HEK293 (cell line): ENCODE data around the gene ZNF483.

Source experiments
- AEBP2 ChIP-seq: fragments of 450-650 bp; formaldehyde crosslinking; IDR thresholded peaks from 2 replicates; pipeline ENCODE4 v1.5.1; 2016; ENCODE audit warnings: missing biosample characterization, missing genetic modification characterization, borderline replicate concordance
- EGR2 ChIP-seq: fragments of 450-650 bp; formaldehyde crosslinking; IDR thresholded peaks from 2 replicates; pipeline ENCODE4 v1.5.1; 2016; ENCODE audit warnings: low read depth, missing biosample characterization, missing genetic modification characterization
- GLIS2 ChIP-seq: fragments of 450-650 bp; formaldehyde crosslinking; IDR thresholded peaks from 2 replicates; pipeline ENCODE4 v1.5.1; 2016; ENCODE audit warnings: missing biosample characterization, missing genetic modification characterization
- KLF10 ChIP-seq: fragments of 450-650 bp; IDR thresholded peaks from 2 replicates; pipeline ENCODE4 v1.5.1; 2018; ENCODE audit warnings: missing biosample characterization, mild to moderate bottlenecking, missing genetic modification characterization
- KLF9 ChIP-seq: fragments of 450-650 bp; formaldehyde crosslinking; IDR thresholded peaks from 2 replicates; pipeline ENCODE4 v1.5.1; 2016; ENCODE audit warnings: missing biosample characterization, missing genetic modification characterization, low read depth
- OSR2 ChIP-seq: fragments of 450-650 bp; formaldehyde crosslinking; IDR thresholded peaks from 2 replicates; pipeline ENCODE4 v1.5.1; 2016; ENCODE audit warnings: missing biosample characterization, missing genetic modification characterization
- REPIN1 ChIP-seq: fragments of 450-650 bp; formaldehyde crosslinking; IDR thresholded peaks from 2 replicates; pipeline ENCODE4 v1.5.1; 2017; ENCODE audit warnings: missing biosample characterization, missing genetic modification characterization, low read depth
- ZBTB10 ChIP-seq: fragments of 450-650 bp; formaldehyde crosslinking; IDR thresholded peaks from 2 replicates; pipeline ENCODE4 v1.5.1; 2016; ENCODE audit warnings: missing biosample characterization, missing genetic modification characterization
- ZBTB11 ChIP-seq: fragments of 450-650 bp; formaldehyde crosslinking; conservative IDR thresholded peaks from 2 replicates; pipeline ENCODE4 v1.5.1; 2016; ENCODE audit warnings: low read depth, missing biosample characterization, missing genetic modification characterization
- ZBTB8A ChIP-seq: fragments of 450-650 bp; formaldehyde crosslinking; IDR thresholded peaks from 2 replicates; pipeline ENCODE4 v1.5.1; 2016; ENCODE audit warnings: missing biosample characterization, missing genetic modification characterization
- ZEB2 ChIP-seq: fragments of 450-650 bp; formaldehyde crosslinking; IDR thresholded peaks from 2 replicates; pipeline ENCODE4 v1.5.1; 2016; ENCODE audit warnings: missing biosample characterization, missing genetic modification characterization
- ZNF132 ChIP-seq: fragments of 450-650 bp; formaldehyde crosslinking; IDR thresholded peaks from 2 replicates; pipeline ENCODE4 v1.5.1; 2017; ENCODE audit warnings: missing biosample characterization, missing genetic modification characterization, borderline replicate concordance
- ZNF133 ChIP-seq: fragments of 450-650 bp; formaldehyde crosslinking; IDR thresholded peaks from 2 replicates; pipeline ENCODE4 v1.5.1; 2016; ENCODE audit warnings: missing biosample characterization, missing genetic modification characterization
- ZNF169 ChIP-seq: fragments of 450-650 bp; formaldehyde crosslinking; IDR thresholded peaks from 2 replicates; pipeline ENCODE4 v1.5.1; 2016; ENCODE audit warnings: missing biosample characterization, missing genetic modification characterization
- ZNF2 ChIP-seq: fragments of 450-650 bp; formaldehyde crosslinking; IDR thresholded peaks from 2 replicates; pipeline ENCODE4 v1.5.1; 2016; ENCODE audit warnings: missing biosample characterization, missing genetic modification characterization
- ZNF341 ChIP-seq: fragments of 450-650 bp; formaldehyde crosslinking; IDR thresholded peaks from 2 replicates; pipeline ENCODE4; 2016; ENCODE audit warnings: low read depth, missing biosample characterization, missing genetic modification characterization
- ZNF391 ChIP-seq: fragments of 450-650 bp; formaldehyde crosslinking; IDR thresholded peaks from 2 replicates; pipeline ENCODE4 v1.5.1; 2016; ENCODE audit warnings: low read depth, missing biosample characterization, missing genetic modification characterization, borderline replicate concordance
- ZNF394 ChIP-seq: fragments of 450-650 bp; formaldehyde crosslinking; IDR thresholded peaks from 2 replicates; pipeline ENCODE4 v1.5.1; 2016; ENCODE audit warnings: missing biosample characterization, missing genetic modification characterization, mild to moderate bottlenecking, moderate library complexity, borderline replicate concordance
- ZNF423 ChIP-seq: fragments of 450-650 bp; formaldehyde crosslinking; IDR thresholded peaks from 2 replicates; pipeline ENCODE4 v1.5.1; 2016; ENCODE audit warnings: missing biosample characterization, missing genetic modification characterization
- ZNF549 ChIP-seq: fragments of 450-650 bp; IDR thresholded peaks from 2 replicates; pipeline ENCODE4 v1.5.1; 2018; ENCODE audit warnings: missing biosample characterization, missing genetic modification characterization, mild to moderate bottlenecking, inconsistent platforms, moderate library complexity
- ZNF561 ChIP-seq: fragments of 450-650 bp; IDR thresholded peaks from 2 replicates; pipeline ENCODE4 v1.5.1; 2018; ENCODE audit warnings: missing biosample characterization, missing genetic modification characterization, borderline replicate concordance
- ZNF600 ChIP-seq: fragments of 450-650 bp; formaldehyde crosslinking; IDR thresholded peaks from 2 replicates; pipeline ENCODE4 v1.5.1; 2016; ENCODE audit warnings: missing biosample characterization, missing genetic modification characterization
- ZNF639 ChIP-seq: fragments of 450-650 bp; formaldehyde crosslinking; IDR thresholded peaks from 2 replicates; pipeline ENCODE4 v1.5.1; 2016; ENCODE audit warnings: missing biosample characterization, missing genetic modification characterization
- ZNF660 ChIP-seq: fragments of 450-650 bp; IDR thresholded peaks from 2 replicates; pipeline ENCODE4 v1.5.1; 2018; ENCODE audit warnings: missing biosample characterization, mild to moderate bottlenecking, missing genetic modification characterization
- ZNF692 ChIP-seq: fragments of 450-650 bp; formaldehyde crosslinking; IDR thresholded peaks from 2 replicates; pipeline ENCODE4 v1.5.1; 2016; ENCODE audit warnings: missing biosample characterization, missing genetic modification characterization
- ZNF747 ChIP-seq: fragments of 450-650 bp; formaldehyde crosslinking; IDR thresholded peaks from 2 replicates; pipeline ENCODE4 v1.5.1; 2016; ENCODE audit warnings: missing biosample characterization, missing genetic modification characterization
- ZNF76 ChIP-seq: fragments of 450-650 bp; formaldehyde crosslinking; IDR thresholded peaks from 2 replicates; pipeline ENCODE4; 2016; ENCODE audit warnings: low read depth, missing biosample characterization, missing genetic modification characterization, borderline replicate concordance
- ZNF785 ChIP-seq: fragments of 450-650 bp; formaldehyde crosslinking; IDR thresholded peaks from 2 replicates; pipeline ENCODE4 v1.5.1; 2016; ENCODE audit warnings: missing biosample characterization, missing genetic modification characterization
- ZSCAN16 ChIP-seq: fragments of 450-650 bp; formaldehyde crosslinking; IDR thresholded peaks from 2 replicates; pipeline ENCODE4 v1.5.1; 2016; ENCODE audit warnings: missing biosample characterization, missing genetic modification characterization
- ZSCAN30 ChIP-seq: fragments of 450-650 bp; IDR thresholded peaks from 2 replicates; pipeline ENCODE4 v1.5.1; 2018; ENCODE audit warnings: missing biosample characterization, mild to moderate bottlenecking, missing genetic modification characterization, moderate library complexity

ZNF483 gene

GRCh38 chr9:111483858-111484571, 41.0 kb upstream of the ZNF483 start, which contains the start of gene ECPAS (continued):
- TF ChIP-seq ZSCAN30 (tag by site-specific recombination) (0 out of 2 replicates have a peak, but pooled peaks have one; percentile 51), ZNF76 (tag by site-specific recombination) (no peak), ZBTB10 (tag by site-specific recombination) (peak; percentile 46; the same call in 1 of the 2 replicates), ZNF747 (tag by site-specific recombination) (no peak), KLF10 (peak; percentile 85), ZNF394 (tag by site-specific recombination) (no peak), ZNF2 (tag by site-specific recombination) (no peak), KLF9 (tag by site-specific recombination) (no peak), ZBTB11 (tag by site-specific recombination) (peak; percentile 40; the same call in 1 of the 2 replicates), ZNF133 (tag by site-specific recombination) (no peak), ZNF600 (0 out of 2 replicates have a peak, but pooled peaks have one; percentile 39), ZSCAN16 (tag by site-specific recombination) (no peak), ZNF132 (tag by site-specific recombination) (no peak), ZBTB8A (tag by site-specific recombination) (peak; percentile 58), GLIS2 (tag by site-specific recombination) (peak; percentile 83), ZNF341 (tag by site-specific recombination) (peak; percentile 77), ZNF423 (tag by site-specific recombination) (no peak), ZNF549 (tag by site-specific recombination) (no peak), OSR2 (tag by site-specific recombination) (no peak), ZNF785 (tag by site-specific recombination) (no peak), ZNF639 (no peak), AEBP2 (tag by site-specific recombination) (no peak), EGR2 (tag by site-specific recombination) (no peak), ZNF692 (tag by site-specific recombination) (0 out of 2 replicates have a peak, but pooled peaks have one; percentile 65), ZEB2 (tag by site-specific recombination) (peak; percentile 75), ZNF660 (tag by site-specific recombination) (peak; percentile 43; the same call in 1 of the 2 replicates), REPIN1 (tag by site-specific recombination) (no peak), ZNF561 (tag by site-specific recombination) (peak; percentile 66; the same call in 1 of the 2 replicates), ZNF391 (tag by site-specific recombination) (no peak), ZNF169 (tag by site-specific recombination) (no peak)
